Prostate gland (tissue), 2 donors: ENCODE data around the gene RPS8.

ENCODE experiments used
- POLR2A ChIP-seq: fragments of 450-650 bp; IDR thresholded peaks from one replicate; pipeline ENCODE4 v1.6.1; 2016; ENCODE audit warnings: antibody characterized with exemption, mild to moderate bottlenecking
- TF ChIP-seq, protein P1 (sequence below), 4 experiments: fragments of 200-600 bp in 2 of 4; fragments of 450-650 bp in 2 of 4; sonication (generic) in 2 of 4; IDR thresholded peaks; 1 replicate in 3 of 4; 2 replicates in 1 of 4; pipeline ENCODE4 v1.5.1; 2016 to 2019; ENCODE audit warnings: antibody characterized with exemption in 4 of 4, mild to moderate bottlenecking in 2 of 4, moderate library complexity in 2 of 4

DNA sequence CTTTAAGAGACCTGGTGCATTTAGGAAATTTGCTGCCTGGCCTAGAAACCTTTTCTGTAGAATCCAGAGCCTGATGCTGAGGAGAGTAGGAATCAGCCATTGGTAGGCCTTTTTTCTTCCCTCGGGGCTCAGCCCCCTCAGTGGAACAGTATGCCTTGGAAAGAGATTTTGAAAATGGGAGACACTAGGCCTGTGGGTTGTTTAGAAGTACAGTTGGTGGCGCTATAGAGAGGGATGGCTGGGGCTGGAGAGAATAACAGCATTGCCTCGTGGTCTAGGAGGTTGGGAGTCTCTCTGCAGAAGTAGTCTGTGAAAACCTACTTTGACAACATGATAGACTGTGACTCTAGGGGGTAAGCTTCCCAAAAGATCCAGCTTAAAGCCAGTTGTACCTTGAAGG, 27.5 kb upstream of the RPS8 start:
- TF ChIP-seq POLR2A: no peak
- TF ChIP-seq, protein P1, sequence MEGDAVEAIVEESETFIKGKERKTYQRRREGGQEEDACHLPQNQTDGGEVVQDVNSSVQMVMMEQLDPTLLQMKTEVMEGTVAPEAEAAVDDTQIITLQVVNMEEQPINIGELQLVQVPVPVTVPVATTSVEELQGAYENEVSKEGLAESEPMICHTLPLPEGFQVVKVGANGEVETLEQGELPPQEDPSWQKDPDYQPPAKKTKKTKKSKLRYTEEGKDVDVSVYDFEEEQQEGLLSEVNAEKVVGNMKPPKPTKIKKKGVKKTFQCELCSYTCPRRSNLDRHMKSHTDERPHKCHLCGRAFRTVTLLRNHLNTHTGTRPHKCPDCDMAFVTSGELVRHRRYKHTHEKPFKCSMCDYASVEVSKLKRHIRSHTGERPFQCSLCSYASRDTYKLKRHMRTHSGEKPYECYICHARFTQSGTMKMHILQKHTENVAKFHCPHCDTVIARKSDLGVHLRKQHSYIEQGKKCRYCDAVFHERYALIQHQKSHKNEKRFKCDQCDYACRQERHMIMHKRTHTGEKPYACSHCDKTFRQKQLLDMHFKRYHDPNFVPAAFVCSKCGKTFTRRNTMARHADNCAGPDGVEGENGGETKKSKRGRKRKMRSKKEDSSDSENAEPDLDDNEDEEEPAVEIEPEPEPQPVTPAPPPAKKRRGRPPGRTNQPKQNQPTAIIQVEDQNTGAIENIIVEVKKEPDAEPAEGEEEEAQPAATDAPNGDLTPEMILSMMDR (IDR thresholded peaks at IDR 0.05): no peak
